Psoas muscle (tissue), 8 donors: ENCODE data around the gene HTR1B. TPM values are rescaled to one million over a fixed set of nuclear protein-coding genes. Genes with fewer than 3 reads are reported as not detected.

Source experiments
- ATAC-seq, 4 donors: fragments of 200-7000 bp; cut with Tn5 transposase; one replicate each; pipeline ENCODE4 v1.9.1; 2020; ENCODE audit warnings: moderate library complexity in 3 of 4, mild to moderate bottlenecking in 2 of 4
- DNase-seq, 2 donors: peaks; one replicate each; pipeline ENCODE4 v3.0.0-alpha.2; 2020
- H3K27ac ChIP-seq: fragments of 200-600 bp; one replicate; pipeline ENCODE4 v1.8.0; 2022
- H3K27me3 ChIP-seq, 3 donors: fragments of 200-600 bp in 1 of 3; one replicate each; pipeline versions ENCODE4 v1.6.1 to v1.8.0; 2013 to 2022; ENCODE audit warnings: low read length in 2 of 3, mild to moderate bottlenecking in 2 of 3, moderate library complexity in 1 of 3; ENCODE audit not compliant: insufficient read depth in 3 of 3
- H3K36me3 ChIP-seq, 2 donors: fragments of 200-600 bp in 1 of 2; one replicate each; pipeline versions ENCODE4 v1.6.1 to v1.8.0; 2013 to 2022; ENCODE audit warnings: low read depth in 1 of 2, mild to moderate bottlenecking in 1 of 2, moderate library complexity in 1 of 2; ENCODE audit not compliant: insufficient read depth in 1 of 2
- H3K4me1 ChIP-seq: fragments of 200-600 bp; one replicate; pipeline ENCODE4 v1.8.0; 2022
- H3K4me3 ChIP-seq: fragments of 200-600 bp; one replicate; pipeline ENCODE4 v1.8.0; 2022; ENCODE audit warnings: mild to moderate bottlenecking
- H3K9me3 ChIP-seq: fragments of 200-600 bp; one replicate; pipeline ENCODE4 v1.8.0; 2022
- CTCF ChIP-seq: fragments of 200-600 bp; IDR thresholded peaks from one replicate; pipeline ENCODE4 v1.8.0; 2022; ENCODE audit warnings: antibody characterized with exemption
- WGBS, 3 donors: extraction: QIAGEN DNeasy Blood & Tissue Kit; methylation state at CpG; one replicate each; pipeline versions ENCODE4 v1.1.6 to v1.1.7; 2013; 5-methylcytosine and 5-hydroxymethylcytosine counted together
- intact Hi-C, 2 donors: fragments of 100-400 bp; cut with DNase I; formaldehyde crosslinking; loops; one replicate each; pipeline versions ENCODE4 v1.11.0 to v1.14.2; 2022
- long read RNA-seq, 2 donors: library from polyadenylated mRNA; unstranded; transcript quantifications; one replicate each; pipeline ENCODE4 v2.0.0, GENCODE V29; 2021
- polyA plus RNA-seq, 3 donors: library from polyadenylated mRNA; stranded (reverse); fragments of 200-250 nt; gene quantifications; one replicate each; pipeline ENCODE4 v1.2.3, GENCODE V29; 2013
- total RNA-seq, 4 donors: library from RNA; stranded (reverse); fragmentation: NEBNext Ultra II Directional in 2 of 4; extraction: Animal tissue kit (Norgen Biotek cat#: 25700) in 2 of 4; gene quantifications; one replicate each; pipeline versions ENCODE4 v1.2.1 to v1.2.4, GENCODE V29; 2021 to 2023
- donor health status: healthy with polysubstance abuse.
- donor health status: DM: no; HTN: no; CAD: no; lungs with moderate emphysema.
- donor health status: Bipolar disorder and iron deficiency.
- donor health status: healthy.
- donor health status: DM: yes; HTN: yes; CAD: no.
- donor health status: DM: no; HTN: no; CAD: no.
- donor health status: DM: no; HTN: no; CAD: no.
- donor health status: DM: yes; HTN: yes; CAD: no.

HTR1B gene, protein sequence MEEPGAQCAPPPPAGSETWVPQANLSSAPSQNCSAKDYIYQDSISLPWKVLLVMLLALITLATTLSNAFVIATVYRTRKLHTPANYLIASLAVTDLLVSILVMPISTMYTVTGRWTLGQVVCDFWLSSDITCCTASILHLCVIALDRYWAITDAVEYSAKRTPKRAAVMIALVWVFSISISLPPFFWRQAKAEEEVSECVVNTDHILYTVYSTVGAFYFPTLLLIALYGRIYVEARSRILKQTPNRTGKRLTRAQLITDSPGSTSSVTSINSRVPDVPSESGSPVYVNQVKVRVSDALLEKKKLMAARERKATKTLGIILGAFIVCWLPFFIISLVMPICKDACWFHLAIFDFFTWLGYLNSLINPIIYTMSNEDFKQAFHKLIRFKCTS
- total RNA-seq (not detected), polyA plus RNA-seq (under 1 TPM in 1 of 3 donors, not detected in 2; 0.01 TPM)
- long read RNA-seq, donor 1: 0 reads
- long read RNA-seq, donor 2: 0 reads

- intact Hi-C loops: loop anchor here in 1 of 2 donors (10.0 kb wide), 1 partner anchor 1529 kb away; no protein-coding TSS in a partner anchor
- H3K27ac ChIP-seq: no peak within 1 kb of the TSS
- no peaks in the 10 kb centered on the region for H3K4me1 ChIP-seq
- TF ChIP-seq CTCF: no peak
- ATAC-seq (no peak), DNase-seq (no peak)
- H3K27me3 ChIP-seq: peaks cover 4 to 65% (median 23%) of the 10 kb centered on the region in 3 donors
- no peaks in the 10 kb centered on the region for H3K36me3 ChIP-seq
- 1% methylated on average over 31 of the region's 31 CpGs for WGBS, 3 donors
- no peaks in the 10 kb centered on the region for H3K9me3 ChIP-seq
- H3K4me3 ChIP-seq: peak within 1 kb of the TSS; percentile 56
Measured at GRCh38 chr6:77463308-77463860, at the start of gene HTR1B. TSS of gene HTR1B (minus strand) at chr6:77463491. CDS start at chr6:77463403, 88 bp downstream.

DNA sequence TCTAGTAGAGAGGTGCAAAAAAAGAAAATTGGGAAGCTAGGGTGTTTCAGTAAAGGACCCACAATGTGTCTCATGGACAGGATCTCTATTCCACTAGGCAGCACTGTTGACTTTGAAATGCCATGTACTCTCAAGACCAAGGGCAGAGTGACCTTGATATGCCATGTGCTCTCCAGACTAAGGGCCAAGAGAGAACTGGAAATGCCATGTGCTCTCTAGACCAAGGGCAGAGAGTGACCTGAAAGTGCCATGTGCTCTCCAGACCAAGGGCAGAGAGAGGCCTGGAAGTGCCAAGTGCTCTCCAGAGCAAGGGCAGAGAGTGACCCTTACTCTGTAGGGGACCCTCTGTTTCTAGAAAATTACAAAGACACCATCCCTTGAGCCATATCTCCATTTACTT lies 49.3 kb upstream of the HTR1B start:
- Histone ChIP-seq H3K4me3 (no peak overlapping the region), H3K36me3 (no peaks in the 10 kb centered on the region), H3K9me3 (peaks cover 7% of the 10 kb centered on the region), H3K27ac (no peak overlapping the region), H3K27me3 (no peaks in the 10 kb centered on the region), H3K4me1 (no peaks in the 10 kb centered on the region)
- intact Hi-C loops: no loop called here
- DNase-seq: no peak
- no peak for ATAC-seq
- TF ChIP-seq CTCF: no peak

DNA sequence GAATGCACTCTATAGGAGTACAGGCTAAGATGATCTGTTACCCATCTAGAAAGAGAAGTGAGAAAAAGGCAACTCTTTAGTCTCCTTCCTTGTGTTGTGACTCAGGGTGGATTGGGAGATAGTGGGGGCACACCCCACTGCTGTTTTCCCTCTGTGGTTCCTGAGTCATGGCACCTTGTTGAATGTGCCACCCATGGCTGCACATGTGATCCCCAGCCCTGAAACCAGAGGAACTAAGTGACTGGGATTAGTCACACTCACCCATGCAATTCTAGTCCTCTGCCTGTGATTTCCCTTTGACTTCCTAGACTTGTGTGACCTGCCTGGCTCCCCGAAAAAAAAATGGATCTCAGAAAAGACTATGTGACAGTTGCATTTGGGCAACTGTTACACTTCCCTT lies 48.6 kb upstream of the HTR1B start:
- intact Hi-C loops: no loop called here

DNA sequence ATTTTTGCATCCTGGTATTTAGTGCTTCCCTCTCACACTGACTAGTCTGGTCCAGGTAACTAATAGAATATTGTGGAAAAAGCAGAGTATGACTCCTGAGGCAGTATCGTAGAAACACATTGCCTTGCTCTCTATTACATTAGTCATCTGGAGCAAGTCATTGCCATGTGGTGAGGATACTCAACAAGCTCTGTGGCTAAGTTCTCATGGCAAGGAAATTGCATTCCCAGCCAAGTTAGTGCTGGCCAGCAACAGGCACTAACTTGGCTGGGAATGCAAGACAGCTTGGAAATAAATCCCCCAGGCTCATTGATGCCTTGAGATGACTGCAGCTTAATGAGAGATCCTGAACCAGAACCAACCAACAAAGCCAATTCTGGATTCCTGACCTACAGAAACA lies 39.7 kb upstream of the HTR1B start:
- H3K36me3 ChIP-seq: no peaks in the 10 kb centered on the region
- no peak overlapping the region for H3K4me3 ChIP-seq
- no peak overlapping the region for H3K27ac ChIP-seq
- no peaks in the 10 kb centered on the region for H3K4me1 ChIP-seq
- no peaks in the 10 kb centered on the region for H3K9me3 ChIP-seq
- ATAC-seq (no peak), DNase-seq (no peak)
- no peaks in the 10 kb centered on the region for H3K27me3 ChIP-seq
- intact Hi-C loops: no loop called here
- TF ChIP-seq CTCF: no peak
- 58 to 79% (median 63%) methylated on average over 1 of the region's 1 CpG for WGBS, 3 donors

More for the DNA sequence above, 48.6 kb upstream of the HTR1B start:
- H3K36me3 ChIP-seq: no peaks in the 10 kb centered on the region
- no peaks in the 10 kb centered on the region for H3K4me1 ChIP-seq
- H3K27me3 ChIP-seq: no peaks in the 10 kb centered on the region
- WGBS, 3 donors: 82 to 87% (median 86%) methylated on average over 1 of the region's 1 CpG
- no peak for DNase-seq
- ATAC-seq: no peak
- H3K9me3 ChIP-seq: peaks cover 7% of the 10 kb centered on the region
- H3K4me3 ChIP-seq: no peak overlapping the region
- H3K27ac ChIP-seq: no peak overlapping the region
- no peak for TF ChIP-seq CTCF
